H1 (cell line): ENCODE data around the gene SIDT1. TPM values are rescaled to one million over a fixed set of nuclear protein-coding genes. Genes with fewer than 3 reads are reported as not detected.

Experiments used
- BCL11A ChIP-seq, 2 experiments: IDR thresholded peaks; one replicate each; pipeline ENCODE4 v1.6.1; 2011; ENCODE audit warnings: low read depth in 2 of 2, low read length in 2 of 2, mild to moderate bottlenecking in 2 of 2
- CBX5 ChIP-seq: fragments of 300-800, 300-1000 bp; sonication (generic); IDR thresholded peaks from 2 replicates; pipeline ENCODE4 v1.7.1; 2016; ENCODE audit warnings: antibody characterized with exemption, low read length, low read depth
- GABPA ChIP-seq: IDR thresholded peaks from 2 replicates; pipeline ENCODE4 v1.6.1; 2011; ENCODE audit warnings: mild to moderate bottlenecking, low read length, moderate library complexity, borderline replicate concordance; ENCODE audit not compliant: insufficient read depth
- NANOG ChIP-seq: IDR thresholded peaks from 2 replicates; pipeline ENCODE4 v1.6.1; 2011; ENCODE audit warnings: low read length, low read depth, mild to moderate bottlenecking, inconsistent platforms; ENCODE audit not compliant: insufficient read depth, poor library complexity, severe bottlenecking
- SUZ12 ChIP-seq: fragments of 200-600 bp; sonication (generic); IDR thresholded peaks from 2 replicates; pipeline ENCODE4 v1.6.1; 2012; ENCODE audit warnings: mild to moderate bottlenecking, inconsistent platforms, low read length, moderate library complexity, mixed read lengths
- TCF12 ChIP-seq: IDR thresholded peaks from 2 replicates; pipeline ENCODE4 v1.6.1; 2011; ENCODE audit warnings: low read depth, mild to moderate bottlenecking, low read length
- polyA plus RNA-seq, 7 experiments: library from polyadenylated mRNA; depleted of rRNA in 3 of 7; stranded (reverse) in 5 of 7; unstranded in 2 of 7; fragments of >200 nt in 5 of 7; fragments of 200-250 nt in 2 of 7; gene quantifications; 1 replicate in 5 of 7; 2 replicates in 1 of 7; 4 replicates in 1 of 7; pipeline versions ENCODE4 v1.2.1 to v1.2.3, GENCODE V29; 2011 to 2013; ENCODE audit warnings: missing spikeins in 2 of 7, mixed read lengths in 2 of 7
- total RNA-seq: library from RNA; stranded (reverse); fragmentation: NEBNext Ultra II Directional; extraction: Animal tissue kit (Norgen Biotek cat#: 25700); gene quantifications from 2 replicates; pipeline ENCODE4 v1.2.1, GENCODE V29; 2021
- TF ChIP-seq, protein P1 (sequence below): fragments of 300-600 bp; sonication (generic); IDR thresholded peaks from 2 replicates; pipeline ENCODE4 v1.7.1; 2012; ENCODE audit warnings: low read length, moderate library complexity, mild to moderate bottlenecking, inconsistent platforms; ENCODE audit not compliant: insufficient replicate concordance
- TF ChIP-seq, protein P2 (sequence below): IDR thresholded peaks from 2 replicates; pipeline ENCODE4 v1.6.1; 2011; ENCODE audit warnings: low read length, improper control_type of control experiment

The SIDT1 gene
- total and polyA plus RNA-seq, 2 of the 8 experiments (the other 6 are each of a cell fraction or from before 2014, with no cell fraction given) = 0.06 TPM; not detected in 1

DNA sequence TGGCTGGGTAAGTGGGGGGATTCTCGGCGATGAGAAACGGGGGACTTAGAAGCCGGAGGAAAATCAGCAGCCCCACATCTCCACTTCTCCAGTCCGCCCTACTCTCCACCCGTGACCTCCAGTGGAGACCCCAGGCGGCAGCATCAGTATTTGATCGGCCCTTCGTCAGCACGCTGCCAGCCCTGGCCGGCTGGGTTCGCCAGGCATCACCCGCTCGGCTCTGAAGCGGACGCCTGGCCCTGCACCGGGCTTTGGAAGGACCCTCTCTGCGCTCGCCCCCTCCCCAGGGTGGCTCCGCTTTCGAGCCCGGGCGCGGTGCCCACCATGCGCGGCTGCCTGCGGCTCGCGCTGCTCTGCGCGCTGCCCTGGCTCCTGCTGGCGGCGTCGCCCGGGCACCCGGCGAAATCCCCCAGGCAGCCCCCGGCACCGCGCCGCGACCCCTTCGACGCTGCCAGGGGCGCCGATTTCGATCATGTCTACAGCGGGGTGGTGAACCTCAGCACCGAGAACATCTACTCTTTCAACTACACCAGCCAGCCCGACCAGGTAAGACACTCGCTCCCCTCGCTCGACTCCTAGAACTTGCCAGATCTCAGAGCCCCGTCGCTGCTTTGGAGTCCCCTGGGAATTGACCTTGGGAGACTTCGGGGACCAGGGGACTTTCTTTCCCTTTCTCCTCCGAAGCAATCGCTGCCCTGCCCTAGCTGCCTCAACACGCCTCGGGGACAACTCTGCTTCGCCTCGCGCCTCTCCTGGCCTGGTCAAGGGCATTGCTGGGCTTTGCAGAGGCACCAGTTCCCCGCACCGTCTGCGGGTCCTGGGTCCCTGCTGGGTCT, 561 bp downstream of the SIDT1 start (continued):
- TF ChIP-seq, protein P1, sequence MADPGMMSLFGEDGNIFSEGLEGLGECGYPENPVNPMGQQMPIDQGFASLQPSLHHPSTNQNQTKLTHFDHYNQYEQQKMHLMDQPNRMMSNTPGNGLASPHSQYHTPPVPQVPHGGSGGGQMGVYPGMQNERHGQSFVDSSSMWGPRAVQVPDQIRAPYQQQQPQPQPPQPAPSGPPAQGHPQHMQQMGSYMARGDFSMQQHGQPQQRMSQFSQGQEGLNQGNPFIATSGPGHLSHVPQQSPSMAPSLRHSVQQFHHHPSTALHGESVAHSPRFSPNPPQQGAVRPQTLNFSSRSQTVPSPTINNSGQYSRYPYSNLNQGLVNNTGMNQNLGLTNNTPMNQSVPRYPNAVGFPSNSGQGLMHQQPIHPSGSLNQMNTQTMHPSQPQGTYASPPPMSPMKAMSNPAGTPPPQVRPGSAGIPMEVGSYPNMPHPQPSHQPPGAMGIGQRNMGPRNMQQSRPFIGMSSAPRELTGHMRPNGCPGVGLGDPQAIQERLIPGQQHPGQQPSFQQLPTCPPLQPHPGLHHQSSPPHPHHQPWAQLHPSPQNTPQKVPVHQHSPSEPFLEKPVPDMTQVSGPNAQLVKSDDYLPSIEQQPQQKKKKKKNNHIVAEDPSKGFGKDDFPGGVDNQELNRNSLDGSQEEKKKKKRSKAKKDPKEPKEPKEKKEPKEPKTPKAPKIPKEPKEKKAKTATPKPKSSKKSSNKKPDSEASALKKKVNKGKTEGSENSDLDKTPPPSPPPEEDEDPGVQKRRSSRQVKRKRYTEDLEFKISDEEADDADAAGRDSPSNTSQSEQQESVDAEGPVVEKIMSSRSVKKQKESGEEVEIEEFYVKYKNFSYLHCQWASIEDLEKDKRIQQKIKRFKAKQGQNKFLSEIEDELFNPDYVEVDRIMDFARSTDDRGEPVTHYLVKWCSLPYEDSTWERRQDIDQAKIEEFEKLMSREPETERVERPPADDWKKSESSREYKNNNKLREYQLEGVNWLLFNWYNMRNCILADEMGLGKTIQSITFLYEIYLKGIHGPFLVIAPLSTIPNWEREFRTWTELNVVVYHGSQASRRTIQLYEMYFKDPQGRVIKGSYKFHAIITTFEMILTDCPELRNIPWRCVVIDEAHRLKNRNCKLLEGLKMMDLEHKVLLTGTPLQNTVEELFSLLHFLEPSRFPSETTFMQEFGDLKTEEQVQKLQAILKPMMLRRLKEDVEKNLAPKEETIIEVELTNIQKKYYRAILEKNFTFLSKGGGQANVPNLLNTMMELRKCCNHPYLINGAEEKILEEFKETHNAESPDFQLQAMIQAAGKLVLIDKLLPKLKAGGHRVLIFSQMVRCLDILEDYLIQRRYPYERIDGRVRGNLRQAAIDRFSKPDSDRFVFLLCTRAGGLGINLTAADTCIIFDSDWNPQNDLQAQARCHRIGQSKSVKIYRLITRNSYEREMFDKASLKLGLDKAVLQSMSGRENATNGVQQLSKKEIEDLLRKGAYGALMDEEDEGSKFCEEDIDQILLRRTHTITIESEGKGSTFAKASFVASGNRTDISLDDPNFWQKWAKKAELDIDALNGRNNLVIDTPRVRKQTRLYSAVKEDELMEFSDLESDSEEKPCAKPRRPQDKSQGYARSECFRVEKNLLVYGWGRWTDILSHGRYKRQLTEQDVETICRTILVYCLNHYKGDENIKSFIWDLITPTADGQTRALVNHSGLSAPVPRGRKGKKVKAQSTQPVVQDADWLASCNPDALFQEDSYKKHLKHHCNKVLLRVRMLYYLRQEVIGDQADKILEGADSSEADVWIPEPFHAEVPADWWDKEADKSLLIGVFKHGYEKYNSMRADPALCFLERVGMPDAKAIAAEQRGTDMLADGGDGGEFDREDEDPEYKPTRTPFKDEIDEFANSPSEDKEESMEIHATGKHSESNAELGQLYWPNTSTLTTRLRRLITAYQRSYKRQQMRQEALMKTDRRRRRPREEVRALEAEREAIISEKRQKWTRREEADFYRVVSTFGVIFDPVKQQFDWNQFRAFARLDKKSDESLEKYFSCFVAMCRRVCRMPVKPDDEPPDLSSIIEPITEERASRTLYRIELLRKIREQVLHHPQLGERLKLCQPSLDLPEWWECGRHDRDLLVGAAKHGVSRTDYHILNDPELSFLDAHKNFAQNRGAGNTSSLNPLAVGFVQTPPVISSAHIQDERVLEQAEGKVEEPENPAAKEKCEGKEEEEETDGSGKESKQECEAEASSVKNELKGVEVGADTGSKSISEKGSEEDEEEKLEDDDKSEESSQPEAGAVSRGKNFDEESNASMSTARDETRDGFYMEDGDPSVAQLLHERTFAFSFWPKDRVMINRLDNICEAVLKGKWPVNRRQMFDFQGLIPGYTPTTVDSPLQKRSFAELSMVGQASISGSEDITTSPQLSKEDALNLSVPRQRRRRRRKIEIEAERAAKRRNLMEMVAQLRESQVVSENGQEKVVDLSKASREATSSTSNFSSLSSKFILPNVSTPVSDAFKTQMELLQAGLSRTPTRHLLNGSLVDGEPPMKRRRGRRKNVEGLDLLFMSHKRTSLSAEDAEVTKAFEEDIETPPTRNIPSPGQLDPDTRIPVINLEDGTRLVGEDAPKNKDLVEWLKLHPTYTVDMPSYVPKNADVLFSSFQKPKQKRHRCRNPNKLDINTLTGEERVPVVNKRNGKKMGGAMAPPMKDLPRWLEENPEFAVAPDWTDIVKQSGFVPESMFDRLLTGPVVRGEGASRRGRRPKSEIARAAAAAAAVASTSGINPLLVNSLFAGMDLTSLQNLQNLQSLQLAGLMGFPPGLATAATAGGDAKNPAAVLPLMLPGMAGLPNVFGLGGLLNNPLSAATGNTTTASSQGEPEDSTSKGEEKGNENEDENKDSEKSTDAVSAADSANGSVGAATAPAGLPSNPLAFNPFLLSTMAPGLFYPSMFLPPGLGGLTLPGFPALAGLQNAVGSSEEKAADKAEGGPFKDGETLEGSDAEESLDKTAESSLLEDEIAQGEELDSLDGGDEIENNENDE = no peak
- TF ChIP-seq SUZ12 (peak; percentile 95), GABPA (no peak), CBX5 (no peak), NANOG (no peak), TCF12 (no peak), BCL11A (IDR thresholded peaks at IDR 0.05; ENCODE audit: low read depth in 2 of 2, low read length in 2 of 2) (no peak)
- TF ChIP-seq, protein P2, sequence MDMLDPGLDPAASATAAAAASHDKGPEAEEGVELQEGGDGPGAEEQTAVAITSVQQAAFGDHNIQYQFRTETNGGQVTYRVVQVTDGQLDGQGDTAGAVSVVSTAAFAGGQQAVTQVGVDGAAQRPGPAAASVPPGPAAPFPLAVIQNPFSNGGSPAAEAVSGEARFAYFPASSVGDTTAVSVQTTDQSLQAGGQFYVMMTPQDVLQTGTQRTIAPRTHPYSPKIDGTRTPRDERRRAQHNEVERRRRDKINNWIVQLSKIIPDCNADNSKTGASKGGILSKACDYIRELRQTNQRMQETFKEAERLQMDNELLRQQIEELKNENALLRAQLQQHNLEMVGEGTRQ = no peak
